HEK293T (cell line): Measurements from ENCODE around the gene COL1A2.

Source experiments
- CTCF ChIA-PET: fragments of 350-600 bp; formaldehyde crosslinking; extraction: SDS; loops from one replicate; lab custom pipeline; 2021; ENCODE audit warnings: antibody characterized with exemption, inconsistent platforms; lab: Yijun Ruan, JAX
- POLR2A ChIA-PET: fragments of 350-600 bp; formaldehyde crosslinking; extraction: SDS; loops from one replicate; lab custom pipeline; 2020; ENCODE audit warnings: antibody characterized with exemption, inconsistent platforms; lab: Yijun Ruan, JAX
- DNase-seq: peaks from one replicate; pipeline ENCODE4 v3.0.0; 2012; ENCODE audit warnings: mixed read lengths; ENCODE audit errors: extremely low spot score
- ARNT ChIP-seq: fragments of 450-650 bp; IDR thresholded peaks from 2 replicates; pipeline ENCODE4 v1.6.1; 2017; ENCODE audit warnings: mild to moderate bottlenecking
- BHLHE40 ChIP-seq: fragments of 450-650 bp; IDR thresholded peaks from 2 replicates; pipeline ENCODE4 v1.6.1; 2016; ENCODE audit warnings: mild to moderate bottlenecking, moderate library complexity, borderline replicate concordance
- CTBP1 ChIP-seq: fragments of 450-650 bp; IDR thresholded peaks from 2 replicates; pipeline ENCODE4 v1.6.1; 2016; ENCODE audit warnings: borderline replicate concordance
- ELF4 ChIP-seq: fragments of 450-650 bp; IDR thresholded peaks from 2 replicates; pipeline ENCODE4 v1.6.1; 2017; ENCODE audit warnings: antibody characterized with exemption
- FOXA1 ChIP-seq: fragments of 450-650 bp; IDR thresholded peaks from 2 replicates; pipeline ENCODE4 v1.6.1; 2016; ENCODE audit warnings: mild to moderate bottlenecking
- FOXK2 ChIP-seq: fragments of 450-650 bp; IDR thresholded peaks from 2 replicates; pipeline ENCODE4 v1.6.1; 2016; ENCODE audit warnings: mild to moderate bottlenecking
- FOXM1 ChIP-seq: fragments of 450-650 bp; IDR thresholded peaks from 2 replicates; pipeline ENCODE4 v1.6.1; 2017; ENCODE audit warnings: mild to moderate bottlenecking, borderline replicate concordance
- HDGF ChIP-seq: fragments of 450-650 bp; IDR thresholded peaks from 2 replicates; pipeline ENCODE4 v1.6.1; 2017; ENCODE audit warnings: antibody characterized with exemption, borderline replicate concordance
- L3MBTL2 ChIP-seq: fragments of 450-650 bp; conservative IDR thresholded peaks from 2 replicates; pipeline ENCODE4 v1.6.1; 2016; ENCODE audit warnings: mild to moderate bottlenecking
- LEF1 ChIP-seq: fragments of 450-650 bp; IDR thresholded peaks from 2 replicates; pipeline ENCODE4 v1.6.1; 2017; ENCODE audit warnings: mild to moderate bottlenecking, borderline replicate concordance
- NFRKB ChIP-seq: fragments of 450-650 bp; IDR thresholded peaks from 2 replicates; pipeline ENCODE4 v1.6.1; 2016; ENCODE audit warnings: mild to moderate bottlenecking, moderate library complexity
- PKNOX1 ChIP-seq: fragments of 450-650 bp; IDR thresholded peaks from 2 replicates; pipeline ENCODE4 v1.6.1; 2016
- SP1 ChIP-seq: fragments of 450-650 bp; IDR thresholded peaks from 2 replicates; pipeline ENCODE4 v1.6.1; 2017
- SUZ12 ChIP-seq: fragments of 450-650 bp; IDR thresholded peaks from 2 replicates; pipeline ENCODE4 v1.6.1; 2016; ENCODE audit warnings: mild to moderate bottlenecking
- TARDBP ChIP-seq: fragments of 450-650 bp; IDR thresholded peaks from 2 replicates; pipeline ENCODE4 v1.6.1; 2016
- ZNF384 ChIP-seq: fragments of 450-650 bp; IDR thresholded peaks from 2 replicates; pipeline ENCODE4 v1.6.1; 2016

Gene COL1A2

GRCh38 chr7:94391726-94392392 lies 2.8 kb upstream of the COL1A2 start:
- TF ChIP-seq CTBP1 (no peak), FOXK2 (no peak), L3MBTL2 (no peak), ZNF384 (no peak), ELF4 (no peak), SUZ12 (no peak), SP1 (no peak), ARNT (no peak), FOXA1 (no peak), HDGF (no peak), NFRKB (no peak), FOXM1 (no peak), PKNOX1 (no peak), BHLHE40 (no peak), TARDBP (no peak), LEF1 (no peak)
- DNase-seq = no peak
- POLR2A ChIA-PET = no interaction called here
- CTCF ChIA-PET = no interaction called here

GRCh38 chr7:94392393-94392786 lies 2.3 kb upstream of the COL1A2 start:
- POLR2A ChIA-PET = no interaction called here
- no peak for DNase-seq
- CTCF ChIA-PET = no interaction called here
- TF ChIP-seq CTBP1 (no peak), L3MBTL2 (no peak), PKNOX1 (no peak), NFRKB (no peak), FOXM1 (no peak), BHLHE40 (no peak), FOXK2 (no peak), SUZ12 (no peak), SP1 (no peak), LEF1 (no peak), ARNT (no peak)

GRCh38 chr7:94393246-94394108 lies 1.2 kb upstream of the COL1A2 start:
- ChIA-PET POLR2A (no interaction called here), CTCF (no interaction called here)
- TF ChIP-seq TARDBP (no peak), NFRKB (no peak), L3MBTL2 (no peak), ARNT (no peak), HDGF (no peak), CTBP1 (no peak), ZNF384 (no peak), SP1 (no peak), FOXK2 (no peak), LEF1 (no peak), FOXM1 (no peak), BHLHE40 (no peak), FOXA1 (no peak)
- no peak for DNase-seq

- POLR2A ChIA-PET = no interaction called here
- no peak for DNase-seq
- TF ChIP-seq LEF1 (no peak), FOXA1 (no peak), ZNF384 (no peak), HDGF (no peak), L3MBTL2 (no peak), FOXM1 (no peak), PKNOX1 (no peak), ARNT (no peak), SUZ12 (no peak), TARDBP (no peak), BHLHE40 (no peak), SP1 (no peak), ELF4 (no peak), CTBP1 (no peak), NFRKB (no peak)
- CTCF ChIA-PET = no interaction called here
Measured at GRCh38 chr7:94394109-94394436, 622 bp upstream of the COL1A2 start.

GRCh38 chr7:94395141-94396036 lies 694 bp downstream of the COL1A2 start:
- POLR2A ChIA-PET = no interaction called here
- peak; percentile 70 for DNase-seq
- CTCF ChIA-PET = interaction anchor here (0.6 to 1.6 kb wide), 8 partner anchors 27 to 1141 kb away, joined by 3 to 16 read pairs (median 6); no protein-coding TSS in a partner anchor
- TF ChIP-seq ZNF384 (no peak), TARDBP (no peak), PKNOX1 (no peak), L3MBTL2 (no peak), ELF4 (no peak), FOXM1 (no peak), NFRKB (no peak), LEF1 (no peak), SP1 (no peak), FOXK2 (no peak), ARNT (no peak), HDGF (no peak), BHLHE40 (no peak)
